ENCODE results near the gene PWWP2B.
"Not testable (repeated sequence)": the region's sequence is repeated elsewhere in the genome, so short reads cannot be mapped to it uniquely, and the experiment has no call there.

Gene PWWP2B

GRCh38 chr10:132435320-132435719 lies 38.3 kb downstream of the PWWP2B start:
- H3K4me1 ChIP-seq (ENCODE audit: insufficient read depth, low read length); H3K9ac ChIP-seq (ENCODE audit: low read depth, low read length); H3K9me3 ChIP-seq (ENCODE audit: control insufficient read depth, insufficient read depth, low read length); H3K36me3 ChIP-seq (ENCODE audit: insufficient read depth, low read length): not testable (repeated sequence)

GRCh38 chr10:132436096-132436495 lies 39.1 kb downstream of the PWWP2B start:
- not testable (repeated sequence) for H3K4me1 ChIP-seq (ENCODE audit: insufficient read depth, low read length); H3K36me3 ChIP-seq (ENCODE audit: insufficient read depth, low read length); H3K9ac ChIP-seq (ENCODE audit: low read depth, low read length); H3K9me3 ChIP-seq (ENCODE audit: control insufficient read depth, insufficient read depth, low read length)

- Histone ChIP-seq H3K9me3 (ENCODE audit: control insufficient read depth, insufficient read depth, low read length) (no peaks in the 10 kb centered on the region), H3K4me1 (ENCODE audit: insufficient read depth, low read length) (no peaks in the 10 kb centered on the region), H3K9ac (ENCODE audit: low read depth, low read length) (no peak overlapping the region), H3K36me3 (ENCODE audit: insufficient read depth, low read length) (no peaks in the 10 kb centered on the region)
Measured at GRCh38 chr10:132436861-132437410, 39.9 kb downstream of the PWWP2B start.

- Histone ChIP-seq H3K36me3 (ENCODE audit: insufficient read depth, low read length) (no peaks in the 10 kb centered on the region), H3K4me1 (ENCODE audit: insufficient read depth, low read length) (no peaks in the 10 kb centered on the region), H3K9ac (ENCODE audit: low read depth, low read length) (no peak overlapping the region), H3K9me3 (ENCODE audit: control insufficient read depth, insufficient read depth, low read length) (no peaks in the 10 kb centered on the region)
Measured at GRCh38 chr10:132437541-132437950, 40.5 kb downstream of the PWWP2B start.

GRCh38 chr10:132438091-132439024 lies 41.4 kb downstream of the PWWP2B start:
- Histone ChIP-seq H3K9ac (ENCODE audit: low read depth, low read length) (no peak overlapping the region), H3K9me3 (ENCODE audit: control insufficient read depth, insufficient read depth, low read length) (no peaks in the 10 kb centered on the region), H3K36me3 (ENCODE audit: insufficient read depth, low read length) (no peaks in the 10 kb centered on the region), H3K4me1 (ENCODE audit: insufficient read depth, low read length) (no peaks in the 10 kb centered on the region)

- no peaks in the 10 kb centered on the region for H3K4me1 ChIP-seq (ENCODE audit: insufficient read depth, low read length)
- H3K9me3 ChIP-seq (ENCODE audit: control insufficient read depth, insufficient read depth, low read length): no peaks in the 10 kb centered on the region
- no peak overlapping the region for H3K9ac ChIP-seq (ENCODE audit: low read depth, low read length)
- H3K36me3 ChIP-seq (ENCODE audit: insufficient read depth, low read length): no peaks in the 10 kb centered on the region
Measured at GRCh38 chr10:132439025-132439388, 42.0 kb downstream of the PWWP2B start.

- Histone ChIP-seq H3K9me3 (ENCODE audit: control insufficient read depth, insufficient read depth, low read length) (no peaks in the 10 kb centered on the region), H3K9ac (ENCODE audit: low read depth, low read length) (no peak overlapping the region), H3K36me3 (ENCODE audit: insufficient read depth, low read length) (no peaks in the 10 kb centered on the region), H3K4me1 (ENCODE audit: insufficient read depth, low read length) (peaks cover 4% of the 10 kb centered on the region; the same call in 1 of the 2 replicates)
Measured at GRCh38 chr10:132439424-132440163, 42.6 kb downstream of the PWWP2B start.

GRCh38 chr10:132440791-132441565 lies 44.0 kb downstream of the PWWP2B start:
- H3K36me3 ChIP-seq (ENCODE audit: insufficient read depth, low read length): no peaks in the 10 kb centered on the region
- no peak overlapping the region for H3K9ac ChIP-seq (ENCODE audit: low read depth, low read length)
- peaks cover 13% of the 10 kb centered on the region; the same call in 1 of the 2 replicates for H3K4me1 ChIP-seq (ENCODE audit: insufficient read depth, low read length)
- no peaks in the 10 kb centered on the region for H3K9me3 ChIP-seq (ENCODE audit: control insufficient read depth, insufficient read depth, low read length)

GRCh38 chr10:132441818-132442524 lies 45.0 kb downstream of the PWWP2B start:
- H3K9me3 ChIP-seq (ENCODE audit: control insufficient read depth, insufficient read depth, low read length): no peaks in the 10 kb centered on the region
- no peak overlapping the region for H3K9ac ChIP-seq (ENCODE audit: low read depth, low read length)
- H3K36me3 ChIP-seq (ENCODE audit: insufficient read depth, low read length): no peaks in the 10 kb centered on the region
- H3K4me1 ChIP-seq (ENCODE audit: insufficient read depth, low read length): peaks cover 17% of the 10 kb centered on the region; the same call in 1 of the 2 replicates

- H3K4me1 ChIP-seq (ENCODE audit: insufficient read depth, low read length): peaks cover 23% of the 10 kb centered on the region; the same call in 1 of the 2 replicates
- H3K9ac ChIP-seq (ENCODE audit: low read depth, low read length): no peak overlapping the region
- no peaks in the 10 kb centered on the region for H3K36me3 ChIP-seq (ENCODE audit: insufficient read depth, low read length)
- H3K9me3 ChIP-seq (ENCODE audit: control insufficient read depth, insufficient read depth, low read length): no peaks in the 10 kb centered on the region
Measured at GRCh38 chr10:132442636-132443035, 45.6 kb downstream of the PWWP2B start.

GRCh38 chr10:132443605-132443982 lies 46.6 kb downstream of the PWWP2B start:
- peaks cover 31% of the 10 kb centered on the region; the same call in 1 of the 2 replicates for H3K4me1 ChIP-seq (ENCODE audit: insufficient read depth, low read length)
- H3K36me3 ChIP-seq (ENCODE audit: insufficient read depth, low read length): no peaks in the 10 kb centered on the region
- H3K9me3 ChIP-seq (ENCODE audit: control insufficient read depth, insufficient read depth, low read length): no peaks in the 10 kb centered on the region
- no peak overlapping the region for H3K9ac ChIP-seq (ENCODE audit: low read depth, low read length)

- Histone ChIP-seq H3K4me1 (ENCODE audit: insufficient read depth, low read length) (peaks cover 31% of the 10 kb centered on the region; the same call in 1 of the 2 replicates), H3K9ac (ENCODE audit: low read depth, low read length) (no peak overlapping the region), H3K36me3 (ENCODE audit: insufficient read depth, low read length) (no peaks in the 10 kb centered on the region)
Measured at GRCh38 chr10:132443983-132444876, 47.2 kb downstream of the PWWP2B start.

GRCh38 chr10:132444877-132445351 lies 47.9 kb downstream of the PWWP2B start:
- no peak overlapping the region for H3K9ac ChIP-seq (ENCODE audit: low read depth, low read length)

More at GRCh38 chr10:132443983-132444876, 47.2 kb downstream of the PWWP2B start:
- no peaks in the 10 kb centered on the region for H3K9me3 ChIP-seq (ENCODE audit: control insufficient read depth, insufficient read depth, low read length)

More at GRCh38 chr10:132444877-132445351, 47.9 kb downstream of the PWWP2B start:
- H3K4me1 ChIP-seq (ENCODE audit: insufficient read depth, low read length): peaks cover 31% of the 10 kb centered on the region; the same call in 1 of the 2 replicates
- no peaks in the 10 kb centered on the region for H3K36me3 ChIP-seq (ENCODE audit: insufficient read depth, low read length)
- H3K9me3 ChIP-seq (ENCODE audit: control insufficient read depth, insufficient read depth, low read length): no peaks in the 10 kb centered on the region
